NOMO-1 treated with dmso at 0.1 percent for 144 hours (cell line): ENCODE results near the gene SYT6.

ENCODE experiments used
- DNase-seq: peaks from one replicate; lab custom pipeline; 2025; ENCODE audit not compliant: unreplicated experiment; lab: John Stamatoyannopoulos, UW

SYT6 gene

DNA sequence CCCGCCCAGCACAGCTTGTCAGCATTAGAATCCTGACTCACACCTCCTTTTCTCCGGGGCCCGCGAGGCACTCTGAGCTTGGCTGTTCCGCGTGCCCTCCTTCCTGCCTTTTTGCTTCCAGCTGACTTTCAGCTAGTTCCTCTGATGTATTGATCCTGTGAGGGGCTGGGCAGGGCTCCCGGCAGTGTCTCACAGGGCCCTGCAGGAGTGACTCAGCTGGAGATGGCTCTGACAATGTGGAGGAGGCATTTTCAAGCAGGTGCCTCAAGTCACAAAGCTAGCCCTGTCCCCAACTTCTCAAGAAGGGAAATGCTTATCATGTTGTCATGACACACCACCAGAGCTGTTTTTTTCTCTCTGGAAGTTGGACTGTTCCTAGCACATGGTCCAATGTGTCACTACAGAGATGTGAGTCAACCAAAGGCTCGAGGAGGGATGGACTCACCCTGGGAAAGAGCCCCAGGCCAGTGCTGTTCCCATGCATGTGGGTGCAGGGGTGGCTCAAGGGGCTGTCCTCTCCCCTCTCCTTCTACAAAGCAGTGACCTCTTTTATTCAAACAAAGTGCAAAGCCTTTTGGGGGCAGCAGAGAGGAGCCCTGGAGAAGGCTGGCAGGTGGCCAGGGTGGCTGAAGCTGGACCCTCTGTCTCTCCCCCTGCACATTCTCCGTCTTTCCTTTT lies 30.6 kb downstream of the SYT6 start:
- peak; percentile 38 for DNase-seq

GRCh38 chr1:114118351-114118990 lies 35.2 kb downstream of the SYT6 start:
- no peak for DNase-seq

GRCh38 chr1:114117654-114118053 lies 36.0 kb downstream of the SYT6 start:
- DNase-seq, result no peak

GRCh38 chr1:114116086-114116485 lies 37.6 kb downstream of the SYT6 start:
- DNase-seq, result no peak

DNA sequence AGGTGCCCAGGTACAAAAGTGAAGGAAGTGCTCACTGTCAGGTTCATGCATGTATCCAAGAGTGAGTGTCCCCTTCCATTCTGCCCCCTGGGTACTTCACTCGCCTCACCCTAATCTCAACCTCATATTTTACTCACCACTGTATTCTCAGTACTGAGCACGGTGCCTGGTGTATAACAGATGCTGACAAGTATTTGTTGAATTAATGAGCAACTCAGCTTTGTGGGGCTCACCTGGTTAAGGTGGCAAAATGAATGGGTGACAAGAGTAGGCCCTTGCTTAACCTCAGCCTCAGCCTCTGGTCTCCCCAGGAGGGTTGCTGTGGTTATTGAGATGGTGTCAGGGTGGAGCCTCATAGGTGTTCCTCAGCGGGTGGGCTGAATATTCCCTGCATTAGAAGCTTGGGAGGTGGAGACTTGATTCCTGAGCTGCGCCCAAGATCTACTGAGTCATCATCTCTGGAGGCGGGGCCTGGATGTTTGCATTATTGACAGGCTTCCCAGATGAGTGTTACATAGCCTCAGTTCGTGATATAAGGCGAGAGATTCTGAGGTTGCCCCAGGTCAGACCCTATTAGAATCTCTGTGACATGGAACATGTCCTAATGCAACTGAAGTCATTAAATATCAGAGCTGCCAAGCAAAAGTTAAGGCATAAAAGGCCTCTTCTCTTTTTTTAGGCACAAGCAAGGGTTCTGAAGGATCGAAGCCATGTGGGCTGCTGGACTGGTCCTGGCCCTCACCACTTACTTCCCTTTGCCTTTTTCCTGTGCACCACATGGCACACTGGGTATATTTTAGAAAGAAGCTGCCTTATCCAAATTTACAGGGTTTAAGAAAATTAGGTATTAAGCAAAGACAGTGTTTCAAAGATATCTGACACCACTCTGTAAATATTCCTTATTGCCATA lies 39.2 kb downstream of the SYT6 start:
- DNase-seq, result no peak

DNA sequence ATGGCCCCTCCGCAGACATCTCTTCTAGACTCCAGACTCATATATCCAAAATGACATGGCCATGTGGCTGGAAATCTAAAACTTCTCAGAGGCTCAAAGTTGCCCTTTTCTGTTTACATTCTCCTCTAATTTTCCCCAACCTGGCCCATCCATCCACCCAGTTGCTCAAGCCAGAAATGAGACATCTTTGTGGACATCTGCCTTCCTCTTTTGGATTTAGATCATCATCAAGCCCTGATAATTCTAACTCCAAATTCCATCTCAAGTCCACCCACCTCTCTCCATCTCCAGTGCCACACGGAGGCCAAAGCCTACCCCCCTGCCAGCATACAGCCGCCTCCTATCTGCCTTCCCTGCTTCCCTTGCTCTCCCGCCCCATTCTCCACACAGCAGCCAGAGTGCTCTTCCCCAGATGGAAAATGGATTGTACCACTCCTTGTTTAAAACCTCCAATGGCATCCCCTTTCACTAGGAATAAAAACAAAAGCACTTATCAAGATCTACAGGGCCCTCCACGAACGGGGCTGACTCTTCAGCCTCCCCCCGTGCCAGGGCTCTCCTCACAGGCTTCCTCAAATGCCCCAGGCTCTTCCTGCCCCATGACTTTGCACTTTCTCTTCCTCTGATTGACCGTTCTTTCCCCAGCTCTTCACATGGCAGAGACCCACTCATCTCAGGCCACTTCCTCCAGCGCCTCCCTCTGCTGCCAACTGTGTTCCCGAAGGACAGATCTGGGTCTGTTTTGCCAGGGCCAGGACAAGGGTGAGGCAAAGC lies 40.1 kb downstream of the SYT6 start:
- DNase-seq, result peak; percentile 90

DNA sequence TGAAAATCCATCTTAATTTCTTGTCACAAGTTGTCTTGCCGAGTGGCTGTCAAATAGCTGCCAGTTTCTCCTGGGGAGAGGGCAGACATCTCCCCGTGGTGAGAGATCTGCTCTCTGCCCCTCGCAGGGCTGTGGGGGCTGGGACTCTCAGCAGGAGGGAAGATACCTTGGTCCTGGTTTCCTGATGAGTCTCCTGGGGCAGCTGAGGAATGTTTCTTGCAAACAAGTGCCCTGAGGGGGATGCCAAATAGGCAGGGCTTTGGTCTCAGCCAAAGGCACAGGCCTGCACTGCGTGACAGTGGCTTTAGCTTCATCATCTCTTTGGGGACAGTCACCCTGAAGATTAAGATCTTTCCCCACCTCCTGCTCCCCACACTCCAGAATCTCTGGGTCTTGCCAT lies 40.9 kb downstream of the SYT6 start:
- DNase-seq, result no peak

DNA sequence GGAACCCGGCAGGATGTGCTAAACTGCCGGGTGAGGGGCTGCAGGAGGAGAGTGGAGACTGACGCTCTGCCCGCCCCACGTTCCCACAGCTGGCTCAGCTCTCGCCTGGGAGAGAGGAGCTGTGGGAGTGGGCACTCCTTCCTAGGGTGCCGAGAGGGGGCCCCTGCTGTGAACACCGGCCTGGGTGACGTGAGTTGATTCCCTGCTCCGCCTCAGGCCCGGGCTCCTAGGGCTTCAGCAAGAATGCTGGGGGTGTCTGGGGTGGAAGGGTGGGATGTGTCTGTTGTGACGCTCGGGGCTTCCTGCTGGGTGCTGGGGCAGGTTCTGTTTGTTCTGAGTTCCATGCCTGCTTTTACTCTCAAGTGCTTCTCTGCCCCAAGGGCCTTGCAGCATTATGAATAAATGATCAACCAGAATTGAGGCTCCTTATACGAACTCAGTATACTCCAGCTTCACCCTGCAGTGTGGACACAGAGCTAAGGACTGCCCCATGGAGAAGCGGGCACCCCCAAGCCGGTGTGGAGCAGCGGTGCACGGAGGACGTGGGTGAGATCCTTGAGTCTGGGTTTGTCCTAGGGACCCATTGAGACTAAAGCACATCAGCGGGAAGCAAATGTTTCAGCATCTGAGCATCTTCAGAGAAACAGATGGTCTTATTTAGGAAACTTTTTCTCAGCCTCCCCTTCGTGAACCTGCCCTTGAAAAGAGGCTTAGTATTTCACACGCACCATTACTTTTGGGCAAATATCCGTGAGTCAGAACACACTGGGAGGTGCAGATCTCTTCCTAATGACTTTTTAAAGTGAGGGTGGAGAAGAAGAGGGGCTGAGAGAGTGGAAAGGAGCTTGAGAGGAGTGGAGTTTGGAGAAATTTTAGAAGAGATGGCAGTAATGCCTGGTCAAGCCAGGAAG lies 41.7 kb downstream of the SYT6 start:
- DNase-seq, result no peak

GRCh38 chr1:114109981-114110380 lies 43.7 kb downstream of the SYT6 start:
- no peak for DNase-seq

- DNase-seq, result no peak
Measured at GRCh38 chr1:114108751-114109255, 44.9 kb downstream of the SYT6 start.

DNA sequence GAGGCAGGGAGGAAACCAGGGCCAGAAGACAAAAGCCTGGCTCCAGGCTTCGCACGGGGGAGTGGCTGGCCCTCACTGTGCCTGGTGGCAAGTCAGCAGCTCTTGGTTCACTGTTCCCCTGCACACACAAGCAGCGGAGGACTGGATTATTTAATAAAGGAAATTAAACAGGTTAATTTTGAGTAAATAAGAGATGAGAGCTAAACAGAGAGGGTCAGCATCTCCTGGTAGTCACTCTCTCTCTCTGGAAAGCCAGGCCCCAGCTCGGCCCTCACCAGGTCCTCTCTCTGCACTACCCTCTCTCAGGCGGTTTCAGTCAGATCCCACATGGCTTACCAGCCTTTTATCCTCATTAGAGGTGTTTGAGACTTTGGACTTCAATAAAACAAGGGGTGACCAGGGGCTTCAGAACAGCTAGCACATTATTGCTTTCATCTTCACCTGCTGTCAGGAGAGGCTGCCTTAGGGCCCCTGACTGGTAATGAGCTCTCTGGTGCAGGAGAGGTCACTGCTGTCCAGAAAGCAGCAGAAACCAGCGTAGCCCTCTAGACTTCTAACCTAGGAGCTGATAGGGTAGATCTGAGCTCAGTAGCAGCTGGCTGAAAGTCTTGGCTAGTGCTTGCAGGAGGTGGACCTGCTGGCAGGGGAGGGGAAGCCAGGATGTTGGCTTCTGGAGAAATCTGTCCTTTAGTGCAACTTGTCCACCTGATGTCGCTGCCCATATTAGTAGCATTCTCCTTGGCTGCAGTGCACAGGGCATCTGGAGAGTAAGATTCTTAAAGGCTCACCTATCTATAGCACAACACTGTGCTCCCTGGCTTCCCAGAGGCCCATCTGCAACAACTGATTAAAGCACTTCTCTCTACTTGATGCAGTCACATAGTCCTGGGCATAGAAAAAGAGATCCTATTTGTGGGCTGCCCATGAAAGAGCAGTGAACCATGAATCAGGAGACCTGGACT lies 45.9 kb downstream of the SYT6 start:
- no peak for DNase-seq

GRCh38 chr1:114105421-114105979 lies 48.2 kb downstream of the SYT6 start:
- no peak for DNase-seq

DNA sequence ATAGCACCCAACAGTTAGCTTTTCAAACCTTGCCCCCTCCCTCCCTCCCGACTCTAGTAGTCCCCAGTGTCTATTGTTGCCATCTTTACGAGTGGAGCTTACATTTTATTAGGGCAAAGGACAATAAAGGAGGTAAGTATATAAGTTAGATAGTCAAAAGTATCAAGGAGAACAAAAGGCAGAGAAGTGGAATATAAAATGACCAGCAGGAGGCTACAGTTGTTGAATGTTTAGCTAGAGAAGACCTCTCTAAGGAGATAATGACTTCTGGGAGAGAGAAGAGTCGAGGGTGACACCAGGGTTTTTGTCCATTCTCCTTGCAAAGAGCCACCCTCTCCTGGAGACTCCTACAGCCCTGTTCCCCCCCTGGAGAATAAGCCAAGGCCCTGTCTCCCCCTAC lies 48.7 kb downstream of the SYT6 start:
- DNase-seq, result no peak

GRCh38 chr1:114103992-114104391 lies 49.7 kb downstream of the SYT6 start:
- no peak for DNase-seq

- no peak for DNase-seq
Measured at GRCh38 chr1:114102136-114102535, 51.5 kb downstream of the SYT6 start.

DNA sequence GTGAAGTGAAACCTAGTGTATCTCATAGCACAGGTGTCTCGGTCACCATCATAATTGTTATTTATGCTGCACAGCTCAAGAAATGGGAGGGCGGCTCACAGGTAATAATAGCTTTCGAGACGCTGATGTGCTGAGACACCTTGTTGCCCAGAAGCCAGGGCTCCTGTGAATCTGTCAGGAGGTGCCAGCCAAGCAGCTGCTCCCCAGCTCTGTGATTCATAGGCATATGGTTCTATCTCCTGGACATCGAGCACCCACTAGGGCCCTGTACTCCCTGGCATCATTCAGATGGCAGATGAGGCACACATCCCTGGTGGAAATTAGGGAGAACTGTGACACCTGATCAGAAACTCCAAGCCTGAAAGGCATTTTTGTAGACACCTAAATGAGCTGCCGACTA lies 53.5 kb downstream of the SYT6 start:
- no peak for DNase-seq

- DNase-seq, result no peak
Measured at GRCh38 chr1:114099268-114099667, 54.4 kb downstream of the SYT6 start.

DNA sequence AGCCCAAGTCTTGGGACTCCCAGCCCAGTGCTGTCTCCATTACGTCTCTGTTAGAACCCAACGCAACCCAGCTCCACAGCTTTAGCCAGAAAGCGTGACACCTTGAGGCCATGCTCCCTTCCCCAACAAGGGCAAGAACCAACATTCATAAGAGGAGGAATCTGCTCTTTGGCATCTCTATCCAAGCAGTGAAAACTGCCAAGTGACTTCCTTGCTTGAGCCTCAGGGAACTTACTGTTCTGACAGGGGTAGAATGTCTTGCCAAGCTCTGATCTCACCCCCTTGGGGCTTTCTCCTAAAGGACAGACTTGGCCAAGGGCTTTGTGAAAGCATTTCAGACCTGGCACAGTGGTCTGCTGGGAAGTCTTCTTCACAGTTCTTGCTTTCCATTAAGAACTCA lies 56.6 kb downstream of the SYT6 start:
- DNase-seq, result no peak
